DMS 273 (cell line): ENCODE data around the gene SPAG17.

ENCODE experiments used
- DNase-seq: peaks from one replicate; lab custom pipeline; 2025; ENCODE audit not compliant: unreplicated experiment; lab: John Stamatoyannopoulos, UW

Gene SPAG17

GRCh38 chr1:118081387-118081786 lies 103.6 kb downstream of the SPAG17 start:
- no peak for DNase-seq

GRCh38 chr1:118077331-118078045 lies 107.5 kb downstream of the SPAG17 start:
- DNase-seq: peak; percentile 70

- no peak for DNase-seq
Observed at GRCh38 chr1:118075116-118075515, 109.9 kb downstream of the SPAG17 start.

GRCh38 chr1:118073648-118074435 lies 111.2 kb downstream of the SPAG17 start:
- peak; percentile 71 for DNase-seq

- DNase-seq: peak; percentile 5
Observed at GRCh38 chr1:118049981-118050380, 135.0 kb downstream of the SPAG17 start.

- no peak for DNase-seq
Observed at GRCh38 chr1:118047650-118048224, 137.3 kb downstream of the SPAG17 start.

- DNase-seq: no peak
Observed at GRCh38 chr1:118047006-118047649, 137.9 kb downstream of the SPAG17 start.

GRCh38 chr1:118043624-118044023 lies 141.4 kb downstream of the SPAG17 start:
- no peak for DNase-seq

- no peak for DNase-seq
Observed at GRCh38 chr1:118042501-118042900, 142.5 kb downstream of the SPAG17 start.

- no peak for DNase-seq
Observed at GRCh38 chr1:118039170-118039569, 145.9 kb downstream of the SPAG17 start.

- no peak for DNase-seq
Observed at GRCh38 chr1:118032883-118033282, 152.1 kb downstream of the SPAG17 start.

GRCh38 chr1:118028267-118028666 lies 156.8 kb downstream of the SPAG17 start:
- no peak for DNase-seq

GRCh38 chr1:118023199-118023598 lies 161.8 kb downstream of the SPAG17 start:
- peak; percentile 4 for DNase-seq

- DNase-seq: peak; percentile 20
Observed at GRCh38 chr1:118021668-118022067, 163.4 kb downstream of the SPAG17 start.

- no peak for DNase-seq
Observed at GRCh38 chr1:118018060-118018459, 167.0 kb downstream of the SPAG17 start.

- DNase-seq: no peak
Observed at GRCh38 chr1:118013938-118014337, 171.1 kb downstream of the SPAG17 start.

- DNase-seq: no peak
Observed at GRCh38 chr1:118013336-118013735, 171.7 kb downstream of the SPAG17 start.

- peak; percentile 7 for DNase-seq
Observed at GRCh38 chr1:118012515-118013124, 172.4 kb downstream of the SPAG17 start.

GRCh38 chr1:118008011-118008410 lies 177.0 kb downstream of the SPAG17 start:
- DNase-seq: no peak

GRCh38 chr1:118007391-118007790 lies 177.6 kb downstream of the SPAG17 start:
- no peak for DNase-seq

- DNase-seq: no peak
Observed at GRCh38 chr1:118004312-118004711, 180.7 kb downstream of the SPAG17 start.
